CD4-positive, alpha-beta T cell treated with Interleukin-12 subunit alpha and Interleukin-12 subunit beta, for 1 hour (primary cell): ENCODE data around the gene EFCAB12.
A peak's percentile ranks its signal among the peaks of the same experiment; 100 is the strongest.

Source experiments
- DNase-seq: peaks from one replicate; pipeline ENCODE4 v3.0.0-alpha.2; 2020

EFCAB12 gene

DNA sequence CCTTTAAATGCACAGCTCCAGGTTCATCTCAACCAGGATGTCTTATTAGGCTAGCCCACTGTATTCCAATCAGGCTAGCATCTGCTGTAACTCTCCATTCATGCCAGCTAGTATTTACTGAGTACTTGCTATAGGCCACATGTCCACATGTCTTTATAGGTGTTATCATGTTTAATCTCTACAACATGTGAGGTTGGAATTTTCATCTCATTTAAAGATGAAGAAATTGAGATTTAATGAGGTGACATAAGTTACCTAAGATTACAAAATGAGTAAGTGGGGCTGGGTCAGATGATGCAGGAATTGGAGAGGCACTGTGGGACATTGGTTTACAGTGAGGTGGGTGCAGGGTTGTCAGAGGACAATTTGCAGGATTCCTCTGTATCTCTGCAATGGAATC is 14.5 kb upstream of the EFCAB12 start:
- DNase-seq: no peak

DNA sequence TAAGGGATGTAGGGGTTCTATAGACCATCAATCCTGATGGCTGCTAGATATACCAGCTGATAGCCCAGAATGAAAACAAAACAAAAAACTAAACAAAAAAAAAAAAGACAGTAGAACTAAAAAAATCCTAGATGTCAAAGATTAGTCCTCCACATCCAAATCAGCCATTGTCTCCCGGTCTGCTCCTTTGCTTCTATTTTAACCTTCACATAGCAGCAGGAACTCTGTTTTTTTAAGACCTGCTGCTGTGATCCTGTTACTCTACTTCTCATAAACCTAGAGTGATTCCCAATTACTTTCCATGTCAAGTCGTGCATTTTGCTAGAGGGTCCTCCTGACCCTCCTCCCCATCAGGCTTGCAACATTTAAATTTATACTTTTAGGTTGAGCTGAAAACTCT is 14.1 kb upstream of the EFCAB12 start:
- no peak for DNase-seq

- DNase-seq: no peak
These were observed 13.3 kb upstream of the EFCAB12 start for GRCh38 chr3:129441782-129442181.

DNA sequence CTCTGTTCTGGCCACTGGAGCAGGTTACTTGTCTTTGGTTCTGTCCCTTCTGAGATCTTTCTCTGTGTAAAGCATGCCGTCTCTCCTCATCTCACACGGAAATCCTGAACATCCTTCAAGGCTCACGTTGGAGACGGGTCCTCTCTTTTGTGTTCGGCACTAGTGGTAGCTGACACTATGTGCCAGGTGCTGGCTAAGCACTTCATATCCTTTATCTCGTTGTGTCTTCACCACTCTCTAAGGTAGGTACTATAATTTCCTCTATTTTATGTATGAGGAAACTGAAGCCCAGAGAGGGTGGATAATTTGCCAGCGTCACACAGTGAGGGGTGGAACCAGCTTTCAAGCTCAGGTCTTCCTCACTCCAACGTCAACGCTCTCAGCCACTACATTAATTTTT is 12.8 kb upstream of the EFCAB12 start:
- DNase-seq: peak; percentile 29

DNA sequence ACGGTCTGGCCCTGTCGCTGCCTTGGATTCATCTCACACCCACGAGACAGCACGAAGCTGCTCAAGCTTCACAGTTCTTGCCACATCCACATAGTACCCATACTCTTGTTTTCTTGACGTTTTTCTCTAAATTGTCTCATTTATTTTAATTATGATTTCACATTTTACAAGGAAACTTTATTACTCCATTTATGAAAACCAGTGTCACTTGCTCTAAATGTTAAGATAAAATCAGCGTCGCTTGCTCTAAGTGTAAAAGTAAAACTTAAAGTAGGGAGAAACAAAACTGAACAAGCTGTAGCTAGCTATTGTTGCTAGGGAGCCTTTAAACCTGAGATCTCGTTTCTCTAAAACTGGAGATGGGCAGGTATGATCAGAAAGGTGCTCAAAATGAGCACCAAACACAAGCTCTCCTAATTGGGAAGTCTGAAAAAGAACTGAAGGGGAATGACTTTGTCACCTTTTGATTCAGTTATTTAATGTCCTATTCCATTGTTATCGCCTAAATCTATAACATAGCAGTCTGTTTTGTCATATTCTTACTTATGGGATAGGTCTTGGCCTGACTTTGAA is 12.3 kb upstream of the EFCAB12 start:
- DNase-seq: no peak

DNA sequence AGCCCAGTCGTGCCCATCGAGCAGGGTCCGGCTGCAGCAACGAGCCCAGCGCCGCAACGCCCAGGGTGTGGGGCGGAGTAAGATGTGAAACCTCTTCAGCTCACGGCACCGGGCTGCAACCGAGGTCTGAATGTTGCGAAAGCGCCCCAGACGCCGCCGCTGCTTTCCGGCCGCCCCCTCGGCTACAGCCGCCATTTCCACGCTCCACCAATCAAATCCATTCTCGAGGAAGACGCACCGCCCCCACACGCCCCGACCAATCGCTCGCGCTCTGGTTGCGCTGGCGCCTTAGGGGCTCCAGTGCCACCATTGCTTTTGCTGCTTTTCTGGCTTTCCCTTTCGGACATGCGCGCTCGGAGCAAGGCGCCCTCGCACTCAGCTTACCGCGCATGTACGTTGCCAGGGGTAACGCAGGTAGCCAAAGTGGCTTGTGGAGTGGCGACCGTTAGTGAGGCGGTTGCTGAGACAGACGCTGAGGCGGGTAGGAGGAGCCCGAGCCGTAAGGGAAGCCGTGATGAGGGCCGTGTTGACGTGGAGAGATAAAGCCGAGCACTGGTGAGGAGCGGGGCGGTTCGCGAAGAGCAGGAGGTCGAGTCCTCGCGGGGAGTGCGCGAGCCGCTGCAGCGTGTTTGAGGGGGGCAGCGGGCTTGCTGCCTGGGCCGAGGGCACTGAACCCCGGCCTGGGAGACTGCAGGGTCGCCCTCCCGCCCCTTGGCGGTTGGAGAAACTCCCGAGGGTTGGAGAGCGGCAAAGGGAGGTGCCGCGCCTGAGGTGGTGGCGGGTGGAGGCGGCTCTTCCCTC is 11.6 kb upstream of the EFCAB12 start, which contains the start of the genes IFT122 and MBD4:
TSS of gene IFT122 (plus strand) at position 408 of the 801 bp plus-strand sequence. CDS start at position 515, 107 bp downstream.
TSS of gene MBD4 (minus strand) at position 132 of the 801 bp plus-strand sequence. CDS start at position 17, 115 bp downstream.
- peak; percentile 99 for DNase-seq

GRCh38 chr3:129439226-129439816 is 10.9 kb upstream of the EFCAB12 start:
- peak; percentile 42 for DNase-seq

DNA sequence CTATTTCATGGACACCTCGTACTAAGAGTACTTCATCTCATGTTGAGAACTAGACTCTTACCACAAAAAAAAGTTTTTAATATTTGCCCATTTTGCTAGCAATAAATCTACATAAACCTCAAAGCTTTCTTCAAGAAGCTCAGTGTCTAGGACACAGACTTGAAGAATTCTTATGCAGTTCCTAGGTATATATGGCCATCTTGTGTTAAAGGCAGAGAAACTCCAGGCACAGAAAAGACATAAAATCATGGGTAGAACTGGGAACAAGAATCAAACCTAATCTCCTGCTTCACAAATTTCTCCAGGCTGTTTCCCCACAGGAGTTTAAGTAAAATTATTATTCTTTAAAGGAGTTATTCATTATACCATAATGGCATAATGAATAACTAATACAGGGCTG is 6.9 kb upstream of the EFCAB12 start:
- no peak for DNase-seq

- DNase-seq: no peak
These were observed 5.7 kb upstream of the EFCAB12 start for GRCh38 chr3:129434140-129434539.

- DNase-seq: no peak
These were observed 5.1 kb upstream of the EFCAB12 start for GRCh38 chr3:129433565-129433964.

DNA sequence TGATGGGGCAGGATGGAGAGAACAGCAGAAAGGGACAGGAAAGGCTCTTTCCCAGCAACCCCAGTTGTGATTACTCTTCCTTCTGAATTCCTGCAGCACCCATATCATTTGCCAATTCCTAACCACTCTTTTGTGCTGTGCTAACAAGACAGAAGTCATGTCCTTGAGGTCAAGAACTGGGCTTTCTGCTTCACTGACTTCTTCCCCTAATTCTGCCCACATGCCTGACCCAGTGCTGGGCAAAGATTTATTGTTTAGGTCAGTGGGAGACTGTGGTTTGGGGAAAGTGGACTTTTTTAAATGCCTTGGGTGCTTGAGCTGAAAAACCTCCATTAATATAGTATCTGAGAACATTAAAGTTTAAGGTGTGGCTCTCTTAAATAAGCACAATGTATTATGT is 4.2 kb upstream of the EFCAB12 start:
- no peak for DNase-seq

- DNase-seq: no peak
These were observed 3.6 kb upstream of the EFCAB12 start for GRCh38 chr3:129432036-129432435.

DNA sequence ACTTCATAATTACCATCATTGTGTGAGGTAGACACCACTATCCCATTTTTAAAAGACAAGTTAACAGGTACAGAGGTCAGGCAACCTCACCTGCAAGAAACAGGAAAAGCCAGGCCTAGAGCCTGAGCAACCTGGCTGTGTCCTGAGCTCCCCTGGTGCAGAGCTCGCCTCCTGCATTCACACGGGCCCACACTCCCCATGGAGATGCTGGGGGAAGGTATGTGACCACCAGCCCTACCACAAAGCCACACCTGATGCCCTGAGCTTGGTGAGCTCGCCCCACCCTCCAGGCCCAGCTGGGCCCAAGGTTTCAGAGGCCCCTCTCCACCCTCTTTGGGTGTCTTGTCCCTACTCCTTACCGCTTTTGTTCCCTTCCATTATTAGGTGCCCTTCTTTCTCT is 1.2 kb upstream of the EFCAB12 start:
- no peak for DNase-seq

- no peak for DNase-seq
These were observed 630 bp upstream of the EFCAB12 start for GRCh38 chr3:129429080-129429451.

DNA sequence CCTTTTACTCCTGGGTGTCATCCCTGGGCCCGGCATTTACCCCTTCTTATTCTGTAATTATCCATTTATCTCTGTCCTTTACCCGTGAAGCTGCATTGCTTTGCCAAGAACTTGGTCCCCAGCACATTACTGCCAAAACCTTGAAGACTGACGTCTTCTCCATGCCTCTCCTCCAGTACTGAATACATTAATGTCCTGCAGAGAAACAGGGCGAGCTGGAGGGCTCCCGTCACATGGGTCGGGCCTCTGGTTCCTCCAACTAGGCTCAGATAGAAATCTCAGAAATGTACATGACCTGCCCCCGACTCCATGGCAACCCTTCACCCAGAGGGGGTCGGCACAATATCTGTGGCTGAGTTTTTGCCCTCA is 445 bp downstream of the EFCAB12 start:
- no peak for DNase-seq

- DNase-seq: no peak
These were observed 2.8 kb downstream of the EFCAB12 start for GRCh38 chr3:129425619-129426018.

DNA sequence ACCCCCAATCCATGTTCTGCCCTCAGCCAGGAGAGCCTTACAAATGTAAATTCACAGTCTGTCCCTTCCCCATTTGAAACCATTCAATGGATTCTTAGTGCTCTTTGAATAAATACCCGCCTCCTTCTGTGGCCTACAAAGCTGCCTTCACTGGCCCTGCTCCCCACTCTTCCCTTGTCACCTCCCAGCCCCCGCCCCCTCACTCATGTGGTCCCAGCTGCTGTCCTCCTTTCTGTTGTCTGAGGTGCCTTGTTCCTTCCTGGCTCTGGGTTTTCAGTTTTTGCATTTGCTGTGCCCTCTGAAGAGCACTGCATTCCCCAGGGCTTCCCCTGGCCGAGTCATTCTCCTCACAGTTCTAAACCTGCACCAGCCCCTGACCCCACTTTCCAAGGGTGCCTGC is 3.2 kb downstream of the EFCAB12 start:
- DNase-seq: no peak

DNA sequence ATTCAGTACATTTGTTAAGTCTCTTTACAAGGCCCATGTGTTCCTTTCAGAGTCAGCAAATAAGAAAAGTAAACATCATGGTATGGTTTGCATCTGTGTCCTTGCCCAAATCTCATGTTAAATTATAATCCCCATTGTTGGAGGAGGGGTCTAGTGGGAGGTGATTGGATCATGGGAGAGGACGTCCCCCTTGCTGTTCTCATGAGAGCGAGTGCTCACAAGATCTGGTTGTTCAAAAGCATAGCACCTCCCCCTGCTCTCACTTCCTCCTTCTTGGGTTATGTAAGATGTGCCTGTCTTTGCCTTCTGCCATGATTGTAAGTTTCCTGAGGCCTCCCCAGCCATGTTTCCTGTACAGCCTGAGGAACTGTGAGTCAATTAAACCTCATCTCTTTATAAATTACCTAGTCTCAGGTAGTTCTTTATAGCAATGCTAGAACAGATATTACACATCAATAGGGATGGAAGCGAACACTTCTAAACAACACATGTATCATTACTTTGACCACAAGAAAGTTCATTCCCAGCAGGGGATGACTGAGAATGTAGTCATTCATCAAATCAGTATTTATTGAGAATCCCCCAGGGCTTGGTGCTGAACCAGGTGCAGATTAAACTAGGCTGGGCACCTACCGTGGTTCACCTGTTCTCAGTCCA is 4.1 kb downstream of the EFCAB12 start:
- no peak for DNase-seq

- no peak for DNase-seq
These were observed 5.5 kb downstream of the EFCAB12 start for GRCh38 chr3:129422897-129423296.

DNA sequence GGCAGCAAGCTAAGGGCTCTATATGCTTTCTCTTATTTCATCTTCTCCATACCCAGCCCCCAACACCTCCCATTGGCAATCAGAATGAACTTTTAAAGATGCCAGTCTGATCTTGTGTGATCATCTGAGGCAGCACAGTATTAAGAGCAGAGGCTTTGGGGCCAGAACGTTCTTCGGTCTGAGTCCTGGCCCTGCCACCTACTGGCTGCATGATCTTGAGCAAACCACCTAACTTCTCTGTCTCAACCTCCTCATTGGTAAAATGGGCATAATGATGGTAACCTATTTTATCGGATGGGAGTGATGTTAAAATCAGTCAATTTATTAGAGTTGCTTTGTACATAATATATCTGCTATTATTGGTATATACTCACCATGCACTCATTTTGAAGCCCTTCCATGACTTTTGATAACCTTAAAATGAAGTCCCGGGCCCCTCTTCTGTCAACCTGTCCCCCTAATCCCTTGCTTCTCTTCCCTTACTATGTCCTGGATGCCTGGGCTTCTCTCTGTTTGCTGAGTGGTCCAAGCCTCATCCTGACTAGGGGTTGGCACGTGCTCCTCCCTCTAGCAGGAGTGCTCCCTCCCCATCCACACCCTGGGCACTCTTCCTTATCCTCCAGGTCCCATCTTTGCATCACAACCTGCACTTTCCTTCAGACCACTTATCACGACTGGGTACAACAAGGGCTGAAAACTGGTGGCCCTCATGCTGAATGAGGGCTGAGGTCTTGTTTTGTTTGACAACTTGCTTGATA is 6.3 kb downstream of the EFCAB12 start:
- DNase-seq: no peak

DNA sequence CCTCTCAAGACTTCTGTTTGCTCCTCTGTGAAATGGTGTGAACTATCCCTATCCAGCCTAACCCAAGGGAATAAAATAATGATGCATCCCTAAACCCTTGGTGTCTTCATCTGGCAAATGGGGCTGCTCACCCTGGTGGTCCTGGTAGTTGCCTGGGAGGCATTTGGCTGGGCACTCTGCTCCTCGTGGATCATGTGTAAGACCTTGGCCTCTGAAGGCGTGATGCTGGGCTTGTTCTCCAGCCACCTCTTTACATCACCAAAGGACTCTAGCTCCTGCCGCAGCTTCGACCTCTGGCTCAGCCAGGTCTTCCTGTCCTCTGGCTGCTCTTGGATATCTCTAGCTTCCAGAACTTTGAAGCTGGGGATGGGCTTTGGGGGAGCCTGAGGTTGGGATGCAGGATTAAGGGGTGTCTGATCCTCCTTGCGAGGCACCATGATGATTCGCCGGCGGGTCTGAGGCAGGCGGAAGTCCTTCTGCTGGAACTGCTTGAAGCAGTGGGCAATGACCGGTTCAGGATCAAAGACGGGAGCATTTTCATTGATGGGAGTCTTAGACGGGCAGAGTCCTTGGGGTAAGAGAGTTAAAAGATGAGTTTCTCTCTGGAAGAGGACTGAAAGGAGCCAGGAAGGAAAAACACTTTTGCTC is 7.1 kb downstream of the EFCAB12 start:
- no peak for DNase-seq

DNA sequence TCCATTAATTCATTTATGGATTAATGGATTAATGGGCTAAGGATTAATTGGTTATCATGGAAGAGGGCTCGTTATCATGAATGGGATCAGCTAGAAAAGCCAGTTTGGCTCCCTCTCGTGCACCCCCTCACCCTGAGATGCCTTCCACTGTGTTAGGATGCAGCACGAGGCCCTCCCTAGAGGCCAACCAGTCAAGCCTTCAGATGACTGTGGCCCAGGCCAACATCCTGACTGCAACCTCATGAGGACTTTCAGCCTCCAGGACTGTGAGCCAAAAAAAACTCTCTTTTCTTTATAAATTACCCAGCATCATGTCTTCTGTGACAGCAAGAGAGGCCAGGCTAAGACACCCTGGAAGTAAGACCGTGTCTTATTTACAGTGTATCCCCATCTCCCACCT is 9.0 kb downstream of the EFCAB12 start:
- DNase-seq: no peak
